Stimulated activated effector memory CD8-positive, alpha-beta T cell treated with anti-CD3 and anti-CD28 coated beads, Interleukin-12 subunit alpha, Interleukin-12 subunit beta, amount 100 ng/mL, for 72 hours (primary cell): ENCODE results near the gene ATG4D.
"Not testable (repeated sequence)": the region's sequence is repeated elsewhere in the genome, so short reads cannot be mapped to it uniquely, and the experiment has no call there.

Source experiments
- ATAC-seq: fragments of 150-1000 bp; cut with Tn5 transposase; 2 replicates; pipeline ENCODE4 v1.10.0; 2021
- DNase-seq, 2 donors: peaks; one replicate each; pipeline ENCODE4 v3.0.0; 2021 to 2022; ENCODE audit warnings: low spot score in 2 of 2
- H3K27ac Mint-ChIP-seq: one replicate; pipeline ENCODE4 v1.8.0; 2022; ENCODE audit warnings: mild to moderate bottlenecking, mixed read lengths
- H3K36me3 Mint-ChIP-seq: one replicate; pipeline ENCODE4 v1.8.0; 2022; ENCODE audit warnings: mild to moderate bottlenecking, mixed read lengths
- H3K4me1 Mint-ChIP-seq: one replicate; pipeline ENCODE4 v1.8.0; 2022; ENCODE audit warnings: mixed read lengths
- H3K4me3 Mint-ChIP-seq: one replicate; pipeline ENCODE4 v1.8.0; 2022; ENCODE audit warnings: mild to moderate bottlenecking, mixed read lengths
- H3K9me3 Mint-ChIP-seq: one replicate; pipeline ENCODE4 v1.8.0; 2022; ENCODE audit warnings: mixed read lengths

ATG4D gene

DNA sequence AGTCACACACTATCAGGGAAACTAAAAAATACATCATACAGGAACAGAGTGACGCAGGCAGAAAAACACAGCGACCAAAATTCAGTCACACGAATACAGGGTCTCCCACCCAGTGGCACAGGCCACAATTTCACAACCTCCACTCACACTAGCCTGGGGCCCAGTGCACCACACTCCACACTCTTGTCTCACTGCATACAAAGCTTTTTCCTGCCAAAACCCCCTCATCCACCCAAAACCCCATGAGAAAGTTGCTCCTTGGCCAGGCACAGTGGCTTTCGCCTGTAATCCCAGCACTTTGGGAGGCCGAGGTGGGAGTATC lies 27.7 kb upstream of the ATG4D start:
- ATAC-seq (peak; percentile 69), DNase-seq (no peak)
- Mint-ChIP-seq H3K27ac (peak overlapping the region; percentile 66), H3K36me3 (peaks cover 39% of the 10 kb centered on the region), H3K9me3 (no peaks in the 10 kb centered on the region), H3K4me3 (peak overlapping the region; percentile 72), H3K4me1 (peaks cover 56% of the 10 kb centered on the region)

DNA sequence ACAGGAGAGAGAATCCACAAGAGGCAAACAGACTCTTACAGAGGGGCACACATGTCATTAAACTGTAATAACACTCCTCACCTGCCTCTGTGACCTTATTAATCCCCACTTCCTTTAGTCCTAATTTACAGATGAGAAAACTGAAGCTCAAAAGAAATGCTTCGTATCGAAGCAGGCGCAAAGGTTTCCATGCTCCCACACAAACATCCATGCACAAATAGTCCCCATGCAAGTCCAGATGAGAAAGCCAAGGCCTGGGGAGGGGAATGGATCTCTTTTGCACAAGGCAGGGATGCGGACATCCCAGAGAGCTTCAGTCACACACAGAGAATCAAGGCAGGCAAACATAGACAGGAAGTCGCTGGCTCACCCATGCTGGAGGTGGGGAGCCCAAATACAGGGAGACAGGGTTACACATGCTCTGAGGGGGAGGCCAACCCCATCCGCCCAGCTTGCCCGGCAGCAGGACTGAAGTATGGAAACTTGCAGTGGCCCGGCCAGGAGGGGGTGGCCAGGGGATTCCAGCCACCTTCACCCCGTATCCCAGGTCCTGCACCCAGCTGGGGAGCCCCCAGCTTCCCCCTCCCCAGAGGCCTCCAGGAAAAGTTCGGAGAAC lies 26.9 kb upstream of the ATG4D start:
- peaks cover 56% of the 10 kb centered on the region for H3K4me1 Mint-ChIP-seq
- H3K36me3 Mint-ChIP-seq: peaks cover 33% of the 10 kb centered on the region
- peak overlapping the region; percentile 66 for H3K27ac Mint-ChIP-seq
- DNase-seq (peak in 1 of 2 donors; percentile 26), ATAC-seq (peak; percentile 67)
- H3K9me3 Mint-ChIP-seq: no peaks in the 10 kb centered on the region
- peak overlapping the region; percentile 72 for H3K4me3 Mint-ChIP-seq

DNA sequence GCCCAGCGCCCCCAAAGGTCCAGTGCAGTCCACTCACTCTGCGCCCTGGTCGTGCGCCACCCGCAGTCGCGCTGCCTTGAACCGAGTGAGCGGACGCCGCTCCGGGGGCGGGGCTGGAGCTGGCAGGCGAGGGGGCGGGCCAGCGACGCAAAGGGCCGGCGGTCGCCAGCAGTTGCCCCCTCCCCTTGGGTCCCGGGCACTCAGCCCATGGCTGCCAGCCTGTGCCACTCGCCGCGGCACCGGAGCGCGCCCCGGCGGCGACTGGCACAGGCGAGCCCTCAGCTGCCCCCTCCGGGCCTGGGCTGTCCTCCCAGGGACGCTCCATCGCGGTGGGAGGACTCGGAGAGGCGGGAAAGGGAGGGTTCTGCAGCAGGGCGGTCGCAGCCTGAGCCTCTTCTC lies 26.3 kb upstream of the ATG4D start, which contains the start of gene S1PR5:
TSS of gene S1PR5 (minus strand) at position 87 of the 399 bp plus-strand sequence. CDS start 2,436 bp downstream, outside the sequence.
- DNase-seq: peak in 1 of 2 donors; percentile 40
- peak; percentile 53 for ATAC-seq
- Mint-ChIP-seq H3K27ac (peak within 1 kb of the TSS; percentile 66), H3K9me3 (no peaks in the 10 kb centered on the region), H3K36me3 (peaks cover 29% of the 10 kb centered on the region), H3K4me1 (peaks cover 56% of the 10 kb centered on the region), H3K4me3 (peak within 1 kb of the TSS; percentile 72)

DNA sequence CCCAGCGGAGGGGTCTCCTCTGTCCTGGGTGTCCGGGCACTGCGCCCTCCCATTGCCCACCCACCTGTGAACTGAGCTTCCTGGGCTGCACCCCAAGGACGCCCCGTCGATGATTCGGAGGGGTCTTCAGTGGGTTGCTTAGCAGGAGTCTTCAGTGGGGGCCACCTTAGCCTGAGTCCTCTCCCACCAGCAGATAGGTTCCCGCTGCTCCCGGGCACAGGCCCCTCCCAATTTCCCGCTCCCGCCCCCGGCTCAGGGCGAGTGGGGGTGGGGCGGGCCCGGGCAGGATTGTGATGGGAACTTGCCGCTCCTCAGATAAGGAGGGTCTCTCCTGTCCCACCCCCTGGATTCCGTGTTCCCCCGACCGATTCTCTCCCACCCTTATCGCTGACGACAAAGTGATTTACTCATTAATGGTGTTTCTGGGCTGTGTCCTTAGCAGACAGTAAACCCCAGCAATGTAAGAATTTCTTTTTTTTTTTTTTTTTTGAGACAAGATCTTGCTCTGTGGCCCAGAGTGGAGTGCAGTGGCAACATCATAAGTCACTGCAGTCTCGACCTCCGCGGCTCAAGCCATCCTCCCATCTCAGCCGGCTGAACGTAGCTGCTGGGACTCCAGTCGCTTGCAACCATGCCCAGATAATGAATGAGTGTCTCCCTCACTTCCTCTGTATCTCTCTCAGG lies 25.8 kb upstream of the ATG4D start:
- peak; percentile 35 for ATAC-seq
- Mint-ChIP-seq H3K36me3 (peaks cover 24% of the 10 kb centered on the region), H3K4me1 (peaks cover 53% of the 10 kb centered on the region), H3K27ac (peak overlapping the region; percentile 50), H3K9me3 (no peaks in the 10 kb centered on the region), H3K4me3 (peak overlapping the region; percentile 72)
- DNase-seq: peak in 1 of 2 donors; percentile 19

DNA sequence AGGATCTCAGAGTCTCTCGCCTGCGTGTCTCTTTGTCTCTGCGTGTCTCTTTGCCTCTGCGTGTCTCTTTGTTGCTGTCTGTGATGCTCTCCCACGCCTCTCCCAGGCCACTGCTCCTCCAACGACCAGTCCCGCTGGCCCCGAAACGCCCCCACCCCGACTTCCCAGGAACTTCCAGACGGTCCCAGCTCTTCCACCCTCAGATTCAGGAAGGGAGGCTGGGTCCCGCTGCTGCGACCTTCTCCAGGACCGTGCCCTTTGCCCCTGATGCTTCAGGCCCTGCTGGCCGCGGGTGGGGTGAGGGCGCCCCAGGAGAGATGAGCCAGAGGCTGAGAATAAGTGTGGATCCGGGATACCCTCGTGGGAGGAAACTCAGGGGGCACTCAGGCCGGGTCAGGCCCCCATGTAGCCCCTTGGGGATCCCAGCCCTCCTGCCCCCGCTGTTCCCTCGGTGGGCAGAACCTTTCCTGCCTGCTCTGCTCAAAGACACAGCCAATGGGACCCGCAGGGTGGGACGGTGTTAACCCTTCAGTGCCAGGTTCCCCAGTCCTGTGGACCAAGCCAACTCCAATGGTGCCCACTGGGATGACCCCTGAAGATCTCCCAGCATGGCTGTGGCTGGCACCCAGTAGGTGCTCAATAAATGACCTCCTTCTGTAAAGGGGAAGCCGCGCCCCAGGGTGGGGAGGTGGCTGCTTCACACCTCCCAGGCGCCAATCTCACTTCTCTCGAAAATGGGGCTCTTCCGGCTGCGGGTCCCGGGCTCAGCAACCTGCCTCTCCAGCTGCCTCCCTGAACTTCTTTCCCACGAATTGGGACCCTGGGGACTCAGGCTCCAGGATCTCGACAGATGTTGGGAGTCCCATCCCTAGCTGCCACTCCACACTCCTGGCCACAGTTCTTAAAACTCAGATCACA lies 25.0 kb upstream of the ATG4D start:
- no peaks in the 10 kb centered on the region for H3K9me3 Mint-ChIP-seq
- H3K27ac Mint-ChIP-seq: peak overlapping the region; percentile 50
- H3K4me1 Mint-ChIP-seq: peaks cover 45% of the 10 kb centered on the region
- ATAC-seq (no peak), DNase-seq (peak in 1 of 2 donors; percentile 22)
- peak overlapping the region; percentile 72 for H3K4me3 Mint-ChIP-seq
- H3K36me3 Mint-ChIP-seq: peaks cover 16% of the 10 kb centered on the region

DNA sequence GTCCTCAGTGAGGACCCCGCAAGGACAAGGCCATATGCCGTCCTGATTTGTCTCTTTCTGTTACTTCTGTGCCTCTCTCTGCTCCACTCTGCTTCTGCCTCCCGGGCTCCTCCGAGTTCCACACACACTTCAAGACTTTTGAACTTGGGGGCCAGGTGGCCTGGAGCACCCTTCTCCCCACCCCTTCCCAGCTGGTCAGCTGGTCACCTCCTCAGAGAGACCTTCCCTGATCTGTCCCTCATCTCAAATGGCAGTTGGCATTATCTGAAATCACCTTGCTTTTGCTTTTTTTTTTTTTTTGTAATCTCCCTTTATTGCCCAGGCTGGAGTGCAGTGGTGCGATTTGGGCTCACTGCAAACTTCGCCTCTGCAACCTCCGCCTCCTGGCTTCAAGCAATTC lies 24.3 kb upstream of the ATG4D start:
- Mint-ChIP-seq H3K4me3 (peak overlapping the region; percentile 72), H3K27ac (peak overlapping the region; percentile 50), H3K9me3 (no peaks in the 10 kb centered on the region), H3K4me1 (peaks cover 39% of the 10 kb centered on the region), H3K36me3 (peaks cover 13% of the 10 kb centered on the region)
- DNase-seq (no peak), ATAC-seq (no peak)

DNA sequence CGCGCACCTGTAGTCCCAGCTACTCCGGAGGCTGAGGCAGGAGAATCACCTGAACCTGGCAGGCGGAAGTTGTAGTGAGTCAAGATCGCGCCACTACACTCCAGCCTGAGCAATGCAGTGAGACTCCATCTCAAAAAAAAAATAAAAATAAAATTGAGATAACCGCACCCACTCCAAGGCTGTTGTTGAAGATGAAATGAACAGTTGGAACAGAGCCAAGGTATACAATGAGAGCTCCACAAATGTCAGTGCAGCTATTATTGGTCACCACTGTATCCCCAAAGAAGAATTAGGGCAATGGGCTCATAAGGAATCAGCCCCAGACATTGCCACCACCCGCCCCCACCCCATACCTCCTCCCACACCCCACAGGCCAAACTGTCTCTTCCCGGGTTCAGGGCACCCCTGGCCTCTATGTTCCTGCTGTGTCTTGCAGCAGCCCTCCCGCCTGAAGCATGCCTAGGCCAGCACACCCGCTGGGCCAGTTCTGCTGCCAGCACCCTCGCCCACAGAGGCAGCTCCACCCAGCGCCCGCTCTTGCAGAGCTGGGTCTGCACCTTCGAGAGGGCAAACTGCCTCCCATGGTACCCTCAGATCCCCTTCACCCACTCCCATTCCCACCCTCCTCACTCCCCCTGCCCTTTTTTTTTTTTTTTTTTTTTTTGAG lies 22.9 kb upstream of the ATG4D start:
- DNase-seq: no peak
- Mint-ChIP-seq H3K27ac (no peak overlapping the region), H3K9me3 (no peaks in the 10 kb centered on the region), H3K4me1 (peaks cover 36% of the 10 kb centered on the region), H3K36me3 (peaks cover 6% of the 10 kb centered on the region), H3K4me3 (no peak overlapping the region)
- ATAC-seq: no peak

DNA sequence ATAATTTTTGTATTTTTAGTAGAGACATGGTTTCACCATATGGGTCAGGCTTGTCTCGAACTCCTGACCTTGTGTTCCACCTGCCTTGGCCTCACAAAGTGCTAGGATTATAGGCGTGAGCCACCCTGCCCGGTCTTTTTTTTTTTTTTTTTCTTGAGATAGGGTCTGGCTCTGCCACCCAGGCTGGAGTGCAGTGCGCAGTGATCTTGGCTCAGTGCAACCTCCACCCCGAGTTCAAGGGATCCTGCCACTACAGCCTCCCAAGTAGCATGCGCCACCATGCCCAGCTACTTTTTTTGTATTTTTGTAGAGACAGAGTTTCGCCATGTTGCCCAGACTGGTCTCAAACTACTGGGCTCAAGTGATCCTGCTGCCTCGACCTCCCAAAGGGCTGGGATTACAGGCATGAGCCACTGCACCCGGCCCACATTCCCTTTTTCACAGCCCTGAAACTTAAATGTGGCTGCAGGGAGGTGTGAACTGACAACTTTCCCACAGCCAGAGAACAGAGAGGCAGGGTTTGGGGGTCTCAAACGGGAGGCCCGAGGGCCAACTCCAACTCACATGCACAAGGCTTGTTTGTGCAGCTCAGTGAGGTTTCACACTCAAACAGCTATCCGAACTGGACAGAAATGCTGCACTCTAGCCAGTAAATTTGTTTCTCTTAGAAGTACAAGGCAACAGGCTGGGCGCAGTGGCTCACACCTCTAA lies 22.1 kb upstream of the ATG4D start:
- peaks cover 6% of the 10 kb centered on the region for H3K36me3 Mint-ChIP-seq
- ATAC-seq (no peak), DNase-seq (no peak)
- H3K27ac Mint-ChIP-seq: no peak overlapping the region
- no peak overlapping the region for H3K4me3 Mint-ChIP-seq
- H3K4me1 Mint-ChIP-seq: peaks cover 28% of the 10 kb centered on the region
- H3K9me3 Mint-ChIP-seq: no peaks in the 10 kb centered on the region

DNA sequence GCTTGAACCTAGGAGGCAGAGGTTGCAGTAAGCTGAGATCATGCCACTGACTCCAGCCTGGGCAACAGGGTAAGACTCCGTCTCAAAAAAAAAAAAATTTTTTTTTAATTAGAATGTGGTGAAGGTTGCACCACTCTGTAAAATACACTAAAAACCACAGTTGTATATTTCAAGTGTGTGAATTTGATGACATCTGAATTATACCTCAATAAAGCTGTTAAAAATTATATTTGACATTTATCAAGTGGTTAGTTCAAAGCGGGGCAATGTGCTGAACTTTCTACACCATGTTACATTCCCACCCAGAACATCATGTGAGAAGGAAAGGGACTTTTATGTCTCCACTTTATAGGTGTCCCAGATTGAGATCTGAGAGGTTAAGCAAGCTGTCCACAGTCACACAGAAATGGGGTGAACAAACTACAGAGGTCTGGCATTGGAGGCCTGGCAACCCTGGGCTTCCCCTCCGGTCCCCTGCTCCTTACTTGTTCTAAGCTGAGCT lies 20.5 kb upstream of the ATG4D start:
- Mint-ChIP-seq H3K36me3 (peaks cover 6% of the 10 kb centered on the region), H3K4me3 (no peak overlapping the region), H3K27ac (no peak overlapping the region), H3K9me3 (no peaks in the 10 kb centered on the region), H3K4me1 (peaks cover 20% of the 10 kb centered on the region)
- DNase-seq: no peak
- ATAC-seq: peak; percentile 19

DNA sequence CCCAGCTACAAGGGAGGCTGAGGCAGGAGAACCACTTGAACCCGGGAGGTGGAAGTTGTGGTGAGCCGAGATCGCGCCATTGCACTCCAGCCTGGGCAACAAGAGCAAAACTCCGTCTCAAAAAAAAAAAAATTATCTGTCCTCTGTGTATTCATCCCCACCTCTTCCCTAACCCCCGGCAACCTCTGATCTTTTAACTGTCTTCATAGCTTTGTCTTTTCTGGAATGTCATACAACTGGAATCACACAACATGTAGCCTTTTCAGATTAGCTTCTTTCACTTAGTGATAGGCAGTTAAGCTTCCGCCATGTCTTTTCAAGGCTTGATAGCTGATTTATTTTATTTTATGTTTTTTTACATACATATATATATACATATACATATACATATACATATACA lies 18.1 kb upstream of the ATG4D start:
- H3K36me3 Mint-ChIP-seq: no peaks in the 10 kb centered on the region
- no peaks in the 10 kb centered on the region for H3K4me1 Mint-ChIP-seq
- ATAC-seq: no peak
- no peak overlapping the region for H3K4me3 Mint-ChIP-seq
- H3K9me3 Mint-ChIP-seq: no peaks in the 10 kb centered on the region
- no peak for DNase-seq
- no peak overlapping the region for H3K27ac Mint-ChIP-seq

DNA sequence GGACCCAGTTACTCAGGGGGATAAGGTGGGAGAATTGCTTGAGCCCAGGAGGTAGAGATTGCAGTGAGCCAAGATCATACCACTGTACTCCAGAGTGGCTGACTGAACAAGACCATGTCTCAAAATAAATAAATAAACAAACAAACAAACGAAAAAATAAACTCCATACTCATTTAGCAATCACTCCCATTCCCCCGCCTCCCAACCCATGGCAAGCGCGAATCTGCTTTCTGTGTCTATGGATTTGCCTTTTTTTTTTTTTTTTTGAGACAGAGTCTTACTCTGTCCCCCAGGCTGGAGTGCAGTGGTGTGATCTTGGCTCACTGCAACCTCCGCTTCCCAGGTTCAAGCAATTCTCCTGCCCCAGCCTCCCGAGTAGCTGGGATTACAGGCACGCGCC lies 16.8 kb upstream of the ATG4D start:
- not testable (repeated sequence) for ATAC-seq, H3K36me3 Mint-ChIP-seq, H3K9me3 Mint-ChIP-seq, H3K27ac Mint-ChIP-seq, H3K4me3 Mint-ChIP-seq, H3K4me1 Mint-ChIP-seq, DNase-seq

DNA sequence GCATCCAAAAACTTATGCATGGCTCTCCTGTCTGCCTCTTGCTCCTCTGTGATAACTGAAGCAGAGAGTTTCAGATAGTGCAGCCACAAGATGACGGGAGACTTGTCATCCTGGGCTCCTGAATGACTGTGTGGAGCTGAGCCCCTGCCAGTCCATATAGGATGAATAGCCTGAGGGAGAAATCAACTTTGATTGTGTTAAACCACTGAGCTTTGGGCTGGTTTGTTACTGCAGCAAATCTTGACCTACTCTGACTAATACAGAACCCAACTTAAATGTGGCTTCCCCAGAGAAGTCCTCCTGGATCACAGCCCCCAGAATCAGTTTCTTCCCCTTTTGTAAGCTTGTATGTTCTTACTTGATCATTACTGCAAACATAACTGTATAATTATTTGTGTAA lies 11.2 kb upstream of the ATG4D start:
- no peaks in the 10 kb centered on the region for H3K36me3 Mint-ChIP-seq
- no peaks in the 10 kb centered on the region for H3K4me1 Mint-ChIP-seq
- H3K4me3 Mint-ChIP-seq: no peak overlapping the region
- H3K27ac Mint-ChIP-seq: no peak overlapping the region
- H3K9me3 Mint-ChIP-seq: no peaks in the 10 kb centered on the region
- no peak for DNase-seq
- ATAC-seq: peak; percentile 37

DNA sequence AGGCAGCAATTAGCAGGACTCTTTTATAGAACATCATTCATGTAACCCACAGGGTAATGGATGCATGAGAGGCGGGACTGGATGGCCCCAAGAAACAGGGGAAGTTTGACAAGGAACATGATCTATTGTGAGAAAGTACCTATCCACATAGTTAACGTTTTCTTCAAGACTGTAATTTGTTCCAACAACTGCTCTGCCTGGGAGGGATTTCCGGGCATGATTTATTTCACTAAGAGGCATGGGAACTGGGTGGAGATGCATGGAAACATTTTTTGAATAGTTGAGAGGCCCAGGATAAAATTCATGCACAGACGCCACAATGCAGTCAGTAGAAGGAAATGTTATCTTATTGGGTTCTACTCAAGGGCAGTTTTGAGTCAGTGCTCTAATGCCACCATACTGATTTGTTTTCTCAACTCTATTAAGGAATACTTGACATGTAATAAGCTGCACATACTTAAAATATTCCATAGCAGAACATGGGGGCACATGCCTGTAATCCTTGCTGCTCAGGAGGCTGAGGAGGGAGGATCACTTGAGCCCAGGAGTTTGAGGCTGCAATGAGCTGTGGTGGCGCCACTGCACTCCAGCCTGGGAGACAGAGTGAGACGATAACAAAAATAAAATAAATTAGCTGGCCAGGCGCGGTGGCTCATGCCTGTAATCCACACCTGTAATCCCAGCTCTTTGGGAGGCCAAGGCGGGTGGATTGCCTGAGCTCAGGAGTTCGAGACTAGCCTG lies 9.9 kb upstream of the ATG4D start:
- H3K9me3 Mint-ChIP-seq: no peaks in the 10 kb centered on the region
- H3K4me3 Mint-ChIP-seq: no peak overlapping the region
- H3K4me1 Mint-ChIP-seq: no peaks in the 10 kb centered on the region
- DNase-seq (no peak), ATAC-seq (no peak)
- no peaks in the 10 kb centered on the region for H3K36me3 Mint-ChIP-seq
- H3K27ac Mint-ChIP-seq: no peak overlapping the region

DNA sequence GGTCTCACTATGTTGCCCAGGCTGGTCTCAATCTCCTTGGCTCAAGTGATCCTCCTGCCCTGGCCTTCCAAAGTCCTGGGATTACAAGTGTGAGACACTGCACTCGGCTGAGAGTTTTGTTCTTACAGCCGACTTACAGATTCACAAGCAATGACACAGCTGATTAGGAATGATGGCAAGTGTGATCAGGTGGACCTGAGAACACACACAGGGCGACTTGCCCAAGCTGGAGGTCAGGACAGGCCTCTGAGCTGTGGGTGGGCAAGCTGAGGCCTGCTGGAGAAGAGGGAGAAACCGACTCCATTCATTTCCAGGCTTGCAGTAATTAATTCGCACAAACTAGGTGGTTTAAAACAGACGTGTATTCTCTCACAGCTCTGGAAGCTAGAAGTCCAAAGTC lies 8.1 kb upstream of the ATG4D start:
- DNase-seq (no peak), ATAC-seq (no peak)
- Mint-ChIP-seq H3K27ac (no peak overlapping the region), H3K4me1 (no peaks in the 10 kb centered on the region), H3K4me3 (no peak overlapping the region), H3K36me3 (peaks cover 8% of the 10 kb centered on the region), H3K9me3 (no peaks in the 10 kb centered on the region)
